ENCODE results near the gene ADH6.
"Not testable (repeated sequence)": the region's sequence is repeated elsewhere in the genome, so short reads cannot be mapped to it uniquely, and the experiment has no call there.

The ADH6 gene

GRCh38 chr4:99190336-99190735 lies 28.7 kb downstream of the ADH6 start:
- DNase-seq (ENCODE audit: low read depth in 2 of 2): no peak

DNA sequence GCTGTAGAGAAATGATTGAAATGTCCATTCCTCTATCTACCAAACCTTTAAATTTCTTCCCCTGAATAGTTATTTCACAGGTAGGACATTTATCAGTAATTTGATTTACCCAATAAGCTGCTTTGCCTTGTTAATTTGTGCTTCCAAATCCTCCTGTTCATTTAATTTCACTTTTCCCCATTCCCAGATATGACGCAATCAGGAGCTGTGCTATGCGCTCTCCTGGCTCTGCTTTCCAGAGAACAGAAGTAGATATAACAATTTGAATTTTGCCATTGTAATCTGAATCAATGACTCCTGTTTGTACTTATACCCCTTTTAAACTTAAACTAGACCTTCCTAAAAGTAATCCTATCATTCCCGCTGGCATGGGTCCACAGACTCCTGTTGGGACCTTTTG lies 29.1 kb downstream of the ADH6 start:
- DNase-seq (ENCODE audit: low read depth in 2 of 2): not testable (repeated sequence)

DNA sequence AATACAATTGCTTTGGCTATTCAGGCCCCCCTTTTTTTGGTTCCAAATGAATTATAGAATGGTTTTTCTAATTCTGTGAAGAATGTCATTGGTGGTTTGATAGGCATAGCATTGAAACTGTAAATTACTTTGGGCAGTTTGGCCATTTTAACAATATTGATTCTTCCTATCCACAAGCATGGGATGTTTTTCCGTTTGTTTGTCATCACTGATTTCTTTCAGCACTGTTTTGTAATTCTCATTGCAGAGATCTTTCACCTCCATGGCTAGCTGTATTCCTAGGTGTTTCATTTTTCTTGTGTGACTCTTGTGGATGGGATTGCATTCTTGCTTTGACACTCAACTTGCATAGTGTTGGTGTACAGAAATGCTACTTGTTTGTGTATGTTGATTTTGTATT lies 33.0 kb downstream of the ADH6 start:
- no peak for DNase-seq (ENCODE audit: low read depth in 2 of 2)

- no peak for DNase-seq (ENCODE audit: low read depth in 2 of 2)
Measured at GRCh38 chr4:99185581-99185980, 33.5 kb downstream of the ADH6 start.

DNA sequence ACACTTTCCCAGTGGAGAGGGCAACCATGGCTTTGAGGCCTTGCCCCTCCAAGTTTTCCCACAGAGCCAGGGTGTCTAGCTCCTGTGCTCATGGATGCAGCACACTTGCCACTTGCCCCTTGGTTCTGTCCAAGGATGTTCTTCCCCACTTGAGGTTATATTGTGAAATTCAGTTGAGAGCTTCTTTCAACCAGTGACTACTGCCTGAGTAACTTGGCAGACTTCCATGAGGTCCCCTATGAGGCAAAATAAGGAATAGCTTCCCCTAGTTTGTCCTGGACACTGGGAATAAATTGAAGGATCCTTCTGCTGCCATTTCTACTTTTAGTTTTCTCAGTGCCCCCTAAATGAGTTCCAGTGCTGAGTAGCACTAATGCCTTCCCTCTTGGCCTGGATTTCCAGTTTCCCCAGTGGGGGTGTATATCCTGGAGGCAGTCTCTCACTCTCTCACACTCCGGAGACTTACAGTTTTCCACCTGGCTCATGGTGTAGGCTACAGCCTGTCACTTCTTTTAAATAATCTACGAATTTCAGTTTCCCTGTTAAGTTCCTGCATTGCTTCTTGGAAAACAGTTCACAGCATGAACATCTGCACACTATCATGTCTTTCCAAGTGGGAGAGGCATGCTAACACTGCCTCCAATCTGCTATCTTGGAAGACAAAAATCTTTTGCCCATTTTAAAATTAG lies 38.5 kb downstream of the ADH6 start:
- DNase-seq (ENCODE audit: low read depth in 2 of 2): no peak

GRCh38 chr4:99179626-99180025 lies 39.4 kb downstream of the ADH6 start:
- DNase-seq (ENCODE audit: low read depth in 2 of 2): no peak

DNA sequence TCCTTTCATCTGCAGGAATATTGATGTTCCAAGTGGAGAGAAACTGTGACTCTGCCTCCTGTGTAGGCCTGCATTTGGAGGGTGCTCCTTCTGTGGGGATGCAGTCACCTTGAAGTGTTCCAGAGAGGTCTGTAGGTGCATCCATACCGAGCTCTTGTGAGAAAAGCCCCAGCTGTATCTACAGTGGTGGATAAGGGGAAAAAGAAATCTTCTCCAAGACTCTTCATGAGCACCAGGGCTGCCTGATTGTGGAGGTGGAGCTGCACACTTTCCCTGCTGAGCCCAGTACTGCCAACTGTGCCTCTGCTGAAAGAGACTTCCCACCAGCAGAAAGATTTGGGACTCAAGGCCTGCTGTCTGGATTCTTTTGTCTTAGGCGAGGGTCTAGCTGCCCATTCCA lies 39.9 kb downstream of the ADH6 start:
- DNase-seq (ENCODE audit: low read depth in 2 of 2): no peak

DNA sequence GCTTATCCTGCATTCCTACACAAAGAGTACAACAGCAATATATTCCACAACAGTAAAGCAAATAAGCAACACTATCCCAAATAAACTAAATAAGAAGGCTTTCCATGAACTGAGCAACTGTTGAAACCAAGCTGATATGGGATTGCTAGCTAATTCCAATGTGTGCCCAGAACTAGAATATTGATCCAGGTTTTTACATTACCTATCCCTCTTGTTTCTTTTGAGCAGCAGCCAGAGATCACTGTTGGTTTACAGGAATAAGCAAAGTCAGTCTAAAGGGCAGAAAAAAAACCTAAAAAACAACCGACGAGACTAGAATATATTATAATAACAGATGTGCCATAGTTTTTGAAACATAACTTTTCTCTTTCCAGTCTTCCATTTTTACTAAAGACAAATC lies 52.5 kb downstream of the ADH6 start:
- no peak for DNase-seq (ENCODE audit: low read depth in 2 of 2)

- no peak for DNase-seq (ENCODE audit: low read depth in 2 of 2)
Measured at GRCh38 chr4:99165978-99166377, 53.1 kb downstream of the ADH6 start.

DNA sequence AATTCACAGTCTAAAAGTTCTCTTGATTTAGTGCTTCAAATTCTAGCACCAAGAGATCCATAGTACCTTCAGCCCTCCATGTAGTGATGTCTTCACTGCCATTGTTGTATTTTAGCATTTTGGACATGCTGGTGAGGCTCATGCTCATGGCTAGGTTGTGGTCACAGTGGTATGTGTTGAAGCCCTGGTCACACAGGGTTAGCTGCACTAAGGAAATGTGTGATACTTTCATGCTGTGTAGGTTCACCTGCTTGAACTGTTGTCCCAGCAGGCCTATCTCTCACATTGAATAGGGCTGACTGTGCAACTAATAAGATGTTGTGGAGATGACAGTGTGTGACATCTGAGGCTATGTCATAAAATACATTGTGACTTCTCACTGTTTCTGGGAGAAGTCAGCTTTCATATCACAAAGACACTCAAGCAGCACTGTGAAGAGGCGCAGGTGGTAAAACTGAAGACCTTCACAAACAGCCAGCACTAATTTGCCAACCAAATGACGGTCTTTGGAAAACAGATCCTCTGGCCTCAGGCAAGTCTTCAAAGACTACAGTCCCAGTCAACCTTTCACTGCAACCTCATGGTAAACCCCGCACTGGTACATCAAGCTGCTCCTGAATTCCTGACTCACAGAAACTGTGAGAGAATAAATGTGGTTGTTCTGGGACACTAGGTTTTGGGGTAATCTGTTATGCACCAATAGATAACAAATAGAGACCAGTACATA lies 57.5 kb downstream of the ADH6 start:
- DNase-seq (ENCODE audit: low read depth in 2 of 2): no peak

DNA sequence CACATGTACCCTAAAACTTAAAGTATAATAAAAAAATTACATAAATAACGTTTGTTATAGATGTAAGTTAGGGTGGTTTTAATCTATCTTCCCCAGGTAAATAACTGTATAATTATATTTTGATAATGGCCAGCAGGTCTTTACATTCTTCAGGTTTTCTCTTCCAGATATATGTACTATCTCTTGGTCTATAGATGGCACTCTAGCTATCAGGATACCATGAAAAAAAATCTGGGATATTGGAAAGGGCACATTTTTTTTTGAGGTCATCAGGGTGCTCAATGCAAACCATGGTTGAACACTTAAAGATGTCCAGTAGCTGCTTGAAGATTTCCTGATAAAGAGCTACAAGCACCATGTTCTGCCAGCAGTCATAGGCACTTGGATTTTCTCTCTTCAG lies 59.3 kb downstream of the ADH6 start:
- no peak for DNase-seq (ENCODE audit: low read depth in 2 of 2)

- no peak for DNase-seq (ENCODE audit: low read depth in 2 of 2)
Measured at GRCh38 chr4:99157478-99157935, 61.5 kb downstream of the ADH6 start.

DNA sequence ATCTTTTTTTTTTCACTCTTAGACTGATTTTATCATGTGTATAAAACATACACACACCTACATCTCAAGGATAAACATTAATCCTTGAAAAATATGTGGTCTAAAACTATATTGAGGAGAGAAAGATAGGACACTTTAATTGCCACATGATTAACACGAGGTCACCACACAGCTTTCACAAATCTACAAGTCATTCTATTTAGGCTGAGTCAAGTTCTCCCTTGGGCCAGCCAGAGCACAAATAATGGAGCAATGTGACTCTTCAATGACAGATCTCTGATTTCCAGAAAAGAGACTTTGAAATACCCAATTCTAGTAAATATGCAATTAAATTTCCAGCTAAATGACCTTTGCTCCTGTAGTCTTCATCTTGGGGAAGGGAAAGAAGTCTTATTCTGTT lies 62.1 kb downstream of the ADH6 start:
- DNase-seq (ENCODE audit: low read depth in 2 of 2): no peak

- no peak for DNase-seq (ENCODE audit: low read depth in 2 of 2)
Measured at GRCh38 chr4:99154658-99155342, 64.2 kb downstream of the ADH6 start.

Data from stimulated activated CD8-positive, alpha-beta memory T cell treated with anti-CD3 and anti-CD28 coated beads, Interleukin-2, amount 100 ng/mL, for 48 hours (primary cell).